NCI-H2081 treated with DMSO at 0.1 percent for 48 hours (cell line): ENCODE data around the gene MOB1B.

ENCODE experiments used
- DNase-seq: peaks from one replicate; lab custom pipeline; 2025; lab: John Stamatoyannopoulos, UW

MOB1B gene

DNA sequence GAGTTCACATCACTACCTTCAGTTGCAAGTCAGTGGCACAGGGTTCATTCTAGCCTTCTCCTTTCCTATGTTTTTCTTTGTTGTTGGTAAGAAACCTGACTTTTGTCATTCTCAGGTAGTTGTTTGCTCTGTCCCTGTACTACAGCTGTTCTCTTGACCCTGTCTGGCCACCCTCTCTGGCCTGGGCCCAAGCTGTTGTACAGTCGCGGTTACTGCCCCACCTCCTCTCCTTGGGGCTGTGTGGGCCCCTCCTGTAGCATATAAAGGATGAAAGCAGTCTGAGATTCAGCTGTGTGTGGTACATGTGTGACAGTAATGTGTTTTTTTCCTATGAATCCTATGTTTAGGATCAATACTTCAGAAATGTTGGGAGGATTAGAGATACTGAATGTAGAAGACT, 12.5 kb downstream of the MOB1B start:
- no peak for DNase-seq

DNA sequence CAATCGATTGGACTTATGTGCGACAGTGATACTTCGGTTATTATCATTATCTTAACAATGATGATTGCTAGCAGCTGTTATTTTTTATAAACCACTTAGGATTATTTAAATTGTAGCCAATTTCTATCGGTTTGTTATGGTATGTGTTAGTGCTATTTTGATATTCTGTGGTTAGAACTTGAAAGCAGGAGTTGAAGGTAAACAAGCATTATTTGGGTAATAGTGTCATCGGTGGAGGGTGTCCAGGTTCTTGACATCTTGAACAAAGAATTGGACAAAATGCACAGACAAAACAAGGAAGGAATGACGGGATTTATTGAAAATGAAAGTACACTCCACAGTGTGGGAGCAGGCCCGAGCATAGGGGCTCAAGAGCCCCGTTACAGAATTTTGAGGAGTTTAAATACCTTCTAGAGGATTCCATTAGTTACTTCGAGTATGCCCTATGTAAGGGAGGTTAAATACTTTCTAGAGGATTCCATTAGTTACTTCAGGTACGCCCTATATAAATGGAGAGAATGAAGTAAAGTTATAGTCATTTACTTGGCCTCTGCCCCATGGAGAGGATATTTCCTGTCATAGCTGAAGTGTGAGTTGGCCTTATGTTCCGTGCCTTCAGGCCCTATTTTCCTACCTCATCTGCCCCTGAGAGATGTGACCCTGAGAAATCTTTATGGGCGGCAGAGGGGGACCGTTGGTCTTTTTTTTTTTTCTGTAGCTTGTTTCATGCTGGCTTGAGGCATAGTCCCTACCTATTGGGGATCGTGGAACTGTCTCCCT, 13.1 kb downstream of the MOB1B start:
- no peak for DNase-seq

DNA sequence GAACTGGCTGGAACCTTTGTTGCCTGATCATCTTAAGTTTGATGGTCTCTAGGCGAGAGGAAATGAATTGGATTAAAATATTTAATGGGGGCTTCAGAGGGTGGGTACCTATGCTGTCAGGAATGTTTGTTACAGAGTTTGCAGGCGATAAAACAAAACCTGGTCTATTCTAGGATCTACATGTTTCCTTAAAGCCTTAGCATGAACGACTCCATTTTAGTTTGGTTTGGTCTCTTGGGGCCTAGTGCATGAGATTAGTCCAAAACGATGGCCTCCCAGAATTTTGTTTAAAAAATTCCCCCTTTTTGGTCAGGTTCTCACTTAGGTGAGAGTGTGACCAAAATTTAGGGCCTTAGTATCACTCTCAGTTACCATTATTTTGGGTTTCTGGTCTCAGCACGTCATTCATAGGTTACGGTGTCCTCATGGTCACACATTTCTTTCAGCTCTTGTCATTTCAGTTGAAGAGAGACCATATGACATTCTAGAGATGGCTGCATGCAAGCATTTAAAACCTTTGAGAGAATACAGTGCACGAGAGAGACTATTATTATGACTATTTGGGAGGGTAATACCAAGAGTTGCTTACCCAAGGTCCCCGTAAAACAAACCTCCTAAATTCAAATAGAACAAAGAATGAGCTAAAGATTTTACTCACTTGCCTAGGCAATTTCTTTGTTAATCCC, 13.8 kb downstream of the MOB1B start:
- DNase-seq: no peak

DNA sequence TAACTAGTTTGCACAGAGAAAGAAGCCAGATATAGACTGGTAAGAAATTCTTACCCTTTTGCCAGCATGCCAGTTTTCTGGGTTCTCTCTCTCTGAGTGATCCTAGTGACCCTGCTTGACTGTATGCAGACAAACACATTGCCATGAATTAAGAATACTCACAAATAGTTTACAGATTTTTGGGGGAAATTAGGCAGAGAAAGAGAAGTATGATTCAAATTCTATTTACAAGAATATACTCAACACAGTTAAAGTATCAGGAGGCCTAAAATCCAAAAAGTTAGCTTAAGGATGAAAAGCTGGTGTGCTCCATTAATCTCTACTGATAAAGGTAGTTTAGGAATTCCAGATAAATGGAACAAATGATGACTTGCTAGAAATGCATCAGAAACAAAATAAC, 18.4 kb downstream of the MOB1B start:
- DNase-seq: no peak

DNA sequence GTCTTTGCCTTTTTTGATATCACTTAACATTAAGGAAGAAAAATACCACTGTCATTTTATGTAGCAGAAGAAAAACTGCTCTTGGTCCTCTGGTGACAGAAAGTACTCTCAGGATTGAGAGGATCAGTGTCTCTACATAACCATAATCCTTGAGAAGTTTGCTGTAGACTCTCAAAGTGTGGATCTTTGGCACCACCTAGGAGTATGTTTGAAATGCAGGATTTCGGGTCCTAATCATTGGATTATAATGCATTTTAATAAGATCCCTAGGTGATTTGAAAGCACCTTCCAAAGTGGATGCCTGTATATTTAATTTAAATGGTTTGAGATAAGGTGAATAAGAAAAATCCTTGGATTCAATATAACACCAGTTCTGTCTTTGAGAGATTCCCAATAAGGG, 23.2 kb downstream of the MOB1B start:
- no peak for DNase-seq

DNA sequence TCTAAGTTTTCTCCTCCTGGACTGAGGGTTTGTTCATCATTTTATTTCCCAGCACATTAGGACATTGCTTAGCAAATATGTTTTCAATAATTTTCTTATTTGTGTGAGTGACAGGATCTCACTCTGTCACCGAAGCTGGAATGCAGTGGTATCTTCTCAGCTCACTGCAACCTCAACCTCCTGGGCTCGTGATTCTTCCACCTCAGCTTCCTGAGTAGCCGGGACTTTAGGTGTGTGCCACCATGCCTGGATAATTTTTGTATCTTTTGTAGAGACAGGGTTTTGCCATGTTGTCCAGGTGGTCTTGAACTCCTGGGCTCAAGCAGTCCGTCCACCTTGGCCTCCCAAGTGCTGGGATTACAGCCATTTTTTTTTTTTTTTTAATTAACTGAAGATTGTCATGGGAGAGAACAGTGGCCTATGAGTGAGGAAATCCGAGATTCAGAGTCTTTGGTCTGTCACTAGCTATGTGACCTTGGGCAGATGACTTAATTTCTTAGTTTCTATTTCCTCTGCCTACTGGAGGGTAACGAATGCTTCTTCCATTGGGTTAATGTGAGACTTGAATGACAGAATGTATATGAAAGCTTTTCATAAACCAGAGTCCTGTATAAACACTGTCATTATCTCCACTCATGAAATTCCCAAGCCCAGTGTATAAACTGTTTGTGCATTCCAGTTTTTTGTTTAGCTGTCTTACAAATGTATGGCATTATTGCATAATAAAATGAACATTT, 23.9 kb downstream of the MOB1B start:
- no peak for DNase-seq

DNA sequence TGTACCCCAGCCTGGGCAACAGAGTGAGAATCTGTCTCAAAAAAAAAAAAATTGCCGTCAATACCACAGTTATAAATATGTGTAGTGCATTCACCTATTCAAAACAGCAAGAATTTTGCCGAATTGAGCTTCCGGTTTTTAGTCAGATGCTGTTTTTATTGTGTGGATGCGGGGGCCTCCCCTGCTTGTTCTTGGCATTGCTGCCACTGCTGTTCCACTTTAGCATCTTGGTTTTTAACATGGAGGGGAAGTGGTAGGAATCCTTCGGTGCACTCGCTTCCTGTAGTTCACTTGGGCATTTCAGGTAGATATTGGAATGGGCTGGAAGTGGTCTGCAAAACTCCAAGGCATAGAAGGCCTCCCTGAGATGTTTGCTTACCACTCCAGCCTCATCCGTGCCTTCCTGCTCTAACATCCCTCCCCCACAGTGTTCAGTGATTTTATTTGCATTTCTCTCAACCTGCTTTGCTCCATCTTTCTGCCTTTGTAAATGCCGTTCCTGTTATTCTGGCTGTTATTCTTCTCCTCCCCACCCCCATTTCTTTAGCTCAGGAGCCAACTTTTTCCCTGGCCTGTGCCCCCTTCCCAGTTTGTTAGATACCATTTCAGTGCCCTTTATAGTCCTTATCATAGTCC, 25.5 kb downstream of the MOB1B start:
- no peak for DNase-seq

DNA sequence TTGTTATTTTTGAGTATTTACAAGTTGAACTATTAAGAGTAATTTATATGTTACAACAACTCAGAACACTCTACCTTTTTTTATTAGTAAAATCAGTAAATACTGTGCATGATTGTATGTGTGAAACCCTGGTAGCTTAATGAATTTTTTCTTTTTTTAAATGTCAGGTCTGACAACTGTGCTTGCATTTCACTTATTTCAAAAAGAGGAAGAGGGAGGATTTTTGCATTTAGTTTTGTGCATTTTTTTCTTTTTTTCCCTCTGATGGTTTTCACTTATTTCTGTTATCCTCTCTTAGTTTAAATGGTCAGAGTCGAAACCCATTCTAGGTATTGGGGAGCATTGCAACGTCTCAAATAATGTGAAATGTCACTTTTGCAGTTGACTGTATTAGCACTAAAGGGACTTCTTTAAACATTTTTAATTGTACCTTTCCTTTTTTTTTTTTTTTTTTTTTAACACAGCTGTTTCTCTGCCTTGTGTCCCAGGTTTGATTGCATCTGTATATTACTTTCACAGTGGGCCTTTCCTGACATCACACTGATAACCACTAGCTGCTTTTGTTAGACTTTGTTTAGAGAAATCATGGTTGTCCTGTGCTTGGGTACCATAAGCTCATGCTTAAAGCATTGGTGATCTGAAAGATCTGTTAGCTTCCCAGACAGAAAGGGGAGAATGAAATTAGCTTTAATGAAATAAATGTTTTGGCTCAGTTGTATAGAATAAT, 28.5 kb downstream of the MOB1B start:
- no peak for DNase-seq

DNA sequence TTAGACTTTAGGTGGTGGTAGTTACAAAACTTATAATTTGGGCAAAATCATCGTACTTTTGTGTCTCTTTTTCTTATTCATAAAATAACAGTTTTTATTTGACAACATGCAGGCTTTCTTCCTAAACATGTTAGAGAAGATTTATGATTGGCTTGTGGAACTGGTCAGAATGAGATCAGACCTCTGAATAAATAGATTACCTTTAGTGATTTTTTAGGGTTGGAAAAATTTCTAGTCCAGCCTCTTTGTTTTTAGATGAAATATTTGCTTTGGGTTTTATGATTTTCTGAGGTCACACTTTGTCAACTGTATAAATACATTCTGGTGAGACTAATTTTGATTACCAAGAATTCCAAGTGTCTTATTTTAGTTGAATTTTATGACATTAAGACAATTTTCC, 29.2 kb downstream of the MOB1B start:
- no peak for DNase-seq

DNA sequence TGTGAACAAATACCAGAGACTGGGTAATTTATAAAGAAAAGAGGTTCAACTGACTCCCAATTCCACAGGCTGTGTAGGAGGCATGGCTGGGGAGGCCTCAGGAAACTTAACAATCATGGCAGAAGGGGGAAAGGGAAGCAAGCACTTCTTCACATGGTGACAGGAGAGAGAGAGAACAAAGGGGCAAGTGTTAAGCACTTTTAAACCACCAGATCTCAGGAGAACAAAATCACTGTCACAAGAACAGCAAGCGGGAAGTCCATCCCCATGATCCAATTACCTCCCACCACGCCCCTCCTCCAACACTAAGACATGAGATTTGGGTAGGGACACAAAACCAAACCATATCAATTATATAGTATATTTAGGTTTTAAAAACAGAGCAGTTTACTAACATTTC, 30.8 kb downstream of the MOB1B start:
- DNase-seq: no peak

DNA sequence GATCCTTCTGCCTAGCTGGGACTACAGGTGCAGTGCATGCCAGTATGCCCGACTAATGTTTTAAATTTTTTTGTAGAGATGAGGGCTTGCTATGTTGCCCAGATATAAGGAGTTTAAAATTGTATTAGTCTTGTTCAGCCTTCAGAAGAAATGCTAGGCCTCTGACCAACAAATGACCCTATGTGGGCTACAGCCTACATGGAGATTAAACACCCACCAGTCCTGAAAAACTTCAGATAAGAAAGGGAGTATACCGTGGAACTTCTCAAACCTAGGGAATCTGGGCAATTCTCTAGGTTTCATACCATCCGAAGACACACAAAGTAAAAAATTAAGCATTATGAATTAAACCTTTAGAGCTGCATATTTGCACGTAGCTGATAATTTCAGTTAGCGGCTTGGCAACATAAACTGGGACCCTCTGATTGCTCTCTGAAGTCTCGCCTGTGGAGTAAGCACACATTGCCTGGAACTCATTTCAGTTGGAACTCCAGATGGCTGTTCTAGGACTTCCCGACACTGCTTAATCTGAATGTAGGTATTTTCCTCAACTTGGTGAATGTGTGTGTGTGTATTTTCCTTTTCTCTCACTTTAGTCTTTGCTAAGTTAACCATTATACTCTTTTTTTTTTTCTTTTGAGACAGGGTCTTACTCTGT, 33.0 kb downstream of the MOB1B start:
- DNase-seq: no peak

DNA sequence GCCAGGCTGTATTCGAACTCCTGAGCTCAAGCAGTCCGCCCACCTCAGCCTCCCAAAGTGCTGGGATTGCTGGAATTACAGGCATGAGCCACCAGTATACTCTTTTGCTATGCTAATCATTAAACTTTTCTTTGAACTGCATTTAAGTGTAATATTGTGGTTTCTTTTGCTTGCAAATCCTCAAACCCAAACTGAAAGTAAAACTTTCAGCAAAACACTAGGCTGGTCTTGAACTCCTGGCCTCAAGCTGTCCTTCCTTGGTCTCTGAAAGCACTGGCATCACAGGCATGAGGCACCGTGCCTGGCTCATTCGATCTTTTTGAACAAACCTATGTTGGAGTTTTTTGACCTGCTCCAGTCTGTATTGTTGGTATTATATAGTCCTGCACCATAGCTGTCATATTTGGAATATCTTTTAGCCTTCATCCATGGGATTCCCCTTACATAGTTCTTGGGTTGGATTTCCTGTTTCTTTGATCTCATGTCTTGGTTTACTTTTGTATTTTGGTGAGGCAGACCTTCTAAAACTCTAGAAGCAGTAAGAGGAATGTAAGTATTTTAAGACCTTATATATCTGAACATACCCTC, 34.1 kb downstream of the MOB1B start:
- DNase-seq: no peak

DNA sequence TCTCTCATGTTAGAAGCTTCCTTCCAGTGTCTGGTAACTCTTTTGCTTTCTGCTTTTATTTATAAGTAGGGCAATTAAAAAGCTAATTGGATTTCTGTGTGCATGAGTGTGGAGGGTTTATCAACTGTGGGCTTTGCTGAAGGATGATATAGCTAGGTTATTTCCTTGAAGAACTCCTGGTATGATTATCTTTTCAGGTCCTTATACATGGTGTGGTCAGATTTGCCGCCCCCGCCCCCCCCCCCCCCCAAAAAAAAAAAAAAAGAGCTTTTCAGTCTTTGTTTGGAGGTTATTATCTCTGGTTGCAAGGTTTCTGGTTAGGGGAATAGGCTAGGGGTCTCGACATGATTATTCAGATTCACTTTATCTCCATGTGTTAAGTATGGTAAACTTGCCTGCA, 35.9 kb downstream of the MOB1B start:
- no peak for DNase-seq

DNA sequence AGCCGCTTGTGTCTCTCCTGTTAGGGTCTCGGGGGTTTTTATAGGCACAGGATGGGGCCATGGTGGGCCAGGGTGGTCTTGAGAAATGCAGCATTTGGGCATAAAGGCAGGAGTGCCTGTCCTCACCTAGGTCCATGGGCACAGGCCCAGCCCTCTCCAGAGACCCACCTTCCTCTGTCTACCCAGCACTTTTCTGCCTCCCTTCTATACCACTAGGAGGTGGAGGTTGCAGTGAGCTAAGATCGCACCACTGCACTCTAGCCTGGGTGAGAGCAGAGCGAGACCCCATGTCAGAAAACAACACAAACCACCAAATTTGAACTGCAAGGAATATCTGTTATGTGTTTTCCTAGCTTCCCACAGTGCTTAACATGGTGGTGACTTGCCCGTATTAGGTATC, 38.0 kb downstream of the MOB1B start:
- no peak for DNase-seq

DNA sequence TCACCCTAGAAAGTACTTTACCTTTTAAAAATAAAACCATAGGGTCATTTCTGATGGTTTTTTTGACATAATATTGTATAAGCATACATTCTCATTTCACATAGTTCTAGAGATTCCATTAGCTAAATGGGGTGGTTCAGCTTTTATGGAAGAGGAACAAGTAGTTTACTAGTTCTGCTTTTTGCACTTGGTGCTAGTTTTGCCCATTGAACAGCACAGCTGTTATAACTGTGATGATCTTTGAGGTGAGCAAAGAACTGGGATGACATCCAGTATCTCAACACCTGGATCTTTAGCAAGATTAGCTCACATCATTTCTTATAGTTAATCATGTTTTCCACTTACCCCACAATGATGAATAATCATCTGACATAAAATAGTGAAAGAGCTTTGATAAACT, 40.9 kb downstream of the MOB1B start:
- no peak for DNase-seq

DNA sequence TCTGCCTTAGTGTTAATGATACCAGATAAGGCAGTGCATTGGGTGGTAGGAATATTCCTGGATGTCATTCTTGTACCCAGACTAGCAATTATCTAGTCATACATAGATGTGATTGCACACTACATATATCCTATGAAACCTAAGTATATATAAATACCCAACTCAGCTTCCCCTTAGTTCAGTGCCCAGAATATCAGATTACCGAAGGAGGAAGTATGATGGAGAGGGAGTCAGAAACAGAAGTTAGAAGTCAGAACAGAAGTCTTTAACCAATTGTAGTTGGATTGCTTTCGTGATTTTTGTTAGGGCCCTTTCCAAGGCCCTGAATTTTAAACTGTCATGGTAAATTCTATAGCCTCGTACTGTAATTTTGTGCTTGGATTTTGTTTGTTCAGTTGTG, 42.9 kb downstream of the MOB1B start:
- DNase-seq: no peak

DNA sequence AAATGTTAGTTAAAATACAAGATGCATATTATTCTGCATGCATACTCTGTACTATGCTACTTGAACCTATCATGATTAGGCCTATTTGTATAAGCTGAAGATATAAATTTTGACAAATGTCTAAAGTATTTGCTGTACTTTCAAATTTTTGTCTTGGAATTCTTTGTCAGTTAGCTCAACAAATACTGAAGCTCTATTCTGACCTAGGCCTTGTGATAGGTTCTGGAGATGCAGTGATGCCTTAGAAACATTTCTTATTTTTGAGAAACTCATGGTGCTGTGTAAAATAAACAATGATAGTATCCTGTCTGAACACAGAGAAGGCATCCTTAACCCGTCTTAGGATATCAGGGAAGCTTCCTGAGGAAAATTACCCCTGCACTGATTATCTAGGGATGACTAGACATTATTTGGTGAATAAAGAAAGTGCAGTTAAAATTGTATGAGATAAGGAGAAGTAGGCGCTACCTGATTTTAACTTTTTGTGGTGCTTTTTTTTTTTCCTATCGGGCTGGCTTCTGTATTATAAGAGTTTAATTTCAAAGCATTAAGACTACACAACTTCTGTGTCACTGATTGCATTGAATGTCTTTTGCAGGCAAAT, 43.4 kb downstream of the MOB1B start:
- DNase-seq: no peak

DNA sequence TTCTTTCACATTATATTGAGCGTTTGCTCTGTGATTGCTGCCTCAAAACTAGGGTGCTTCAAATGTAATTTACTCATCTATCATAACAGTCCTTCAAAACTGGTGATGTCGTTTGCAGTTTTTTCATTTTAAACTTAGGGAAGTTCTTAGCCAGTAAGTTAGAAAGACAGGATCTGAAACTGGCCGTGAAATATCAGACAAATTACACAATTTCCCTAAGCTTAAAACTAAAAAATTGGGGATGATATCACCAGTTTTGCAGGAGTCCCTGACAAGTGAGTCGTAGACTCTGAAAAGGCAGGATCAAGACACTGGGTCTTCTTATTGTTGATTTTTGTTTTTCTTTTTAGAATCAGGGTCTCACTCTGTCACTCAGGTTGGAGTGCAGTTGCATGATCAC, 44.8 kb downstream of the MOB1B start:
- DNase-seq: no peak

DNA sequence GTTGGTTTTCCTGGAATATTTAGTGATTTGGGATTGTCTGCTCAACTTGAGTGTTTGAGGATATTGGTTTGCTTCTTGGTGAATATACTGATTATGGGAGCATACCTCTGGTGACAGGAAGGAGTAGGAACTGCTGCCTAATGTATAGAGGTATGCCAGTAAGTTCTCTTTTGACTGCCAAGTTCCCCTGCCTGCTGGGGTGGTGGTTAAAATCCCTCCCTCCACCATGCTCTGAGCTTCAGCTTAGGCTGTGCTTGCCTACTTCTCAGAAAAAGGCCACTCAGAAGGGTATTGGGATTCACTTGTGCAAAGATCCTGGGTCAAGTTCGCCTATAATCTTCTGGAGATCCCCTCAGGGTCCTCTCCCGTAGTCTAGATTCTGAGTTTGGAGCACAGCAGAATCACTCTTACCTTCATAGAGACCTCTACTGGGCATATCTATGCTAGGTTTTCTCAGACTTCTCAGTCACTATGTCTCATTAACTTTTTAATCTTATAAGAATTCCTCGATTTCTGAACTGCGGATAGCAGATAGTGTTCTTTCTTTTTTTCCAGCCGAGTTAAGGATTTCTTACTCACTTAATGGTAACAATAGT, 46.6 kb downstream of the MOB1B start:
- no peak for DNase-seq

DNA sequence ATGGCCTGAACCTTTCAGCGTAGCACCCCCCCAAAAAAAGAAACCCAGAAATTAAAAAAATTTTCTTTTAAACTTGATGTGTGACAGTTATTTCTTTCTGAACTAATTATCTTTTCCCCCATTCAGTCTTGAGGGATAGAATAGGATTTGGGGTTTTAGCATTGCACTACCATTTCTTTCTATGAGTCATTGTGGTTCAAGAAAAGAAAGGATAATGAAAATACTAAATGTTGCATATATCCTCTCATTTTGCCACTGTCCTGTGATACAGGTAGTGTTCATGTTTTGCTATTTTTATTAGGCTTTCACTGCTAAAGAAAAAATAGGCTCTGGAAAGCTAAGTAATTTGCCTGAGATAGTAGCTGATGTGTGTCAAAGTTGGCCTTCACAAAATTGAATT, 51.9 kb downstream of the MOB1B start:
- DNase-seq: no peak
